Uterus (tissue), 4 donors: ENCODE data around the gene MYO16. TPM values are rescaled to one million over a fixed set of nuclear protein-coding genes. Genes with fewer than 3 reads are reported as not detected.

Experiments
- DNase-seq, 2 donors: peaks; one replicate each; pipeline ENCODE4 v3.0.0-alpha.2; 2019 to 2020
- H3K27ac ChIP-seq, 2 donors: fragments of 200-600 bp; sonication (generic); 1 replicate in 1 of 2; 2 replicates in 1 of 2; pipeline ENCODE4 v1.5.1; 2016 to 2018
- H3K27me3 ChIP-seq, 2 donors: fragments of 200-600 bp; sonication (generic); one replicate each; pipeline ENCODE4 v1.5.1; 2018 to 2019; ENCODE audit warnings: control low read depth in 1 of 2
- H3K36me3 ChIP-seq, 2 donors: fragments of 200-600 bp; sonication (generic); one replicate each; pipeline ENCODE4 v1.5.1; 2019; ENCODE audit warnings: control low read depth in 1 of 2
- H3K4me1 ChIP-seq, 2 donors: fragments of 200-600 bp; sonication (generic); one replicate each; pipeline ENCODE4 v1.5.1; 2018 to 2019; ENCODE audit warnings: control low read depth in 1 of 2
- H3K4me3 ChIP-seq, 2 donors: fragments of 200-600 bp; sonication (generic); 1 replicate in 1 of 2; 2 replicates in 1 of 2; pipeline ENCODE4 v1.5.1; 2018 to 2019; ENCODE audit warnings: mild to moderate bottlenecking in 1 of 2
- H3K9me3 ChIP-seq, 2 donors: fragments of 200-600 bp; sonication (generic); one replicate each; pipeline ENCODE4 v1.5.1; 2019; ENCODE audit warnings: control low read depth in 1 of 2
- POLR2A ChIP-seq, 2 donors: fragments of 450-650 bp; IDR thresholded peaks; one replicate each; pipeline ENCODE4 v1.6.1; 2016; ENCODE audit warnings: antibody characterized with exemption in 2 of 2, mild to moderate bottlenecking in 1 of 2, moderate library complexity in 1 of 2
- intact Hi-C: fragments of 100-400 bp; cut with DNase I; formaldehyde crosslinking; loops from one replicate; pipeline ENCODE4 v1.15.1; 2023; ENCODE audit warnings: low total_unique reads
- total RNA-seq, 4 donors: library from RNA; depleted of rRNA in 3 of 4; stranded (reverse); fragments of >200 nt in 3 of 4; gene quantifications; one replicate each; pipeline versions ENCODE4 v1.1.0 to v1.2.4, GENCODE V29; 2014 to 2023
- TF ChIP-seq, protein P1 (sequence below), 4 experiments: fragments of 200-600 bp in 2 of 4; fragments of 450-650 bp in 2 of 4; sonication (generic) in 2 of 4; IDR thresholded peaks; one replicate each; pipeline ENCODE4 v1.5.1; 2016 to 2019; ENCODE audit warnings: antibody characterized with exemption in 4 of 4, mild to moderate bottlenecking in 2 of 4, moderate library complexity in 1 of 4
- donor health status: DM: yes; HTN: yes; CAD: no.

The MYO16 gene
- total RNA-seq, 4 donors from 2014 or later: 0.35 to 0.88 TPM; not detected in 2

DNA sequence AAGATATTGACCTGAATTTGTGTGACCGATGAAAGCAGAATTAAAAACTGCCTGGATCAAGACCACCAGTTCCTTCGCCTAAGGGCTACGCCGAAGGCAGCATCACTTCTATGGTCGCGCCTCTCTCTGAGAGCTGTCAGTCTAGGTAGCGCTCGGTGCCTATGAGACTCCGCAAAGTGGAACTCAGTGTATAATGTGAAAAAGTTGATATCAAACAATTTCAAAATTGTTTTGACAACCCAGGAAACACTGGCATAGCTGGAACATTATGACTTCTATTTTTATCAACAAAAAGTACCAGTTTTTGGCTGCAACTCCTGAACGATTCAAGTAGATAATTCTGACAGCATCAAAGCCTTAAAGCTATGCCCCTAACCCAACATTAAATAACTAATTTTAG is 223.6 kb downstream of the MYO16 start:
- intact Hi-C loops: no loop called here
- no peaks in the 10 kb centered on the region for H3K4me1 ChIP-seq
- no peak for DNase-seq
- TF ChIP-seq, protein P1, sequence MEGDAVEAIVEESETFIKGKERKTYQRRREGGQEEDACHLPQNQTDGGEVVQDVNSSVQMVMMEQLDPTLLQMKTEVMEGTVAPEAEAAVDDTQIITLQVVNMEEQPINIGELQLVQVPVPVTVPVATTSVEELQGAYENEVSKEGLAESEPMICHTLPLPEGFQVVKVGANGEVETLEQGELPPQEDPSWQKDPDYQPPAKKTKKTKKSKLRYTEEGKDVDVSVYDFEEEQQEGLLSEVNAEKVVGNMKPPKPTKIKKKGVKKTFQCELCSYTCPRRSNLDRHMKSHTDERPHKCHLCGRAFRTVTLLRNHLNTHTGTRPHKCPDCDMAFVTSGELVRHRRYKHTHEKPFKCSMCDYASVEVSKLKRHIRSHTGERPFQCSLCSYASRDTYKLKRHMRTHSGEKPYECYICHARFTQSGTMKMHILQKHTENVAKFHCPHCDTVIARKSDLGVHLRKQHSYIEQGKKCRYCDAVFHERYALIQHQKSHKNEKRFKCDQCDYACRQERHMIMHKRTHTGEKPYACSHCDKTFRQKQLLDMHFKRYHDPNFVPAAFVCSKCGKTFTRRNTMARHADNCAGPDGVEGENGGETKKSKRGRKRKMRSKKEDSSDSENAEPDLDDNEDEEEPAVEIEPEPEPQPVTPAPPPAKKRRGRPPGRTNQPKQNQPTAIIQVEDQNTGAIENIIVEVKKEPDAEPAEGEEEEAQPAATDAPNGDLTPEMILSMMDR (IDR thresholded peaks at IDR 0.05): no peak
- TF ChIP-seq POLR2A (IDR thresholded peaks at IDR 0.05): no peak
- H3K27me3 ChIP-seq: no peaks in the 10 kb centered on the region
- H3K36me3 ChIP-seq: no peaks in the 10 kb centered on the region
- H3K27ac ChIP-seq: no peak overlapping the region
- H3K4me3 ChIP-seq: no peak overlapping the region
- no peaks in the 10 kb centered on the region for H3K9me3 ChIP-seq

DNA sequence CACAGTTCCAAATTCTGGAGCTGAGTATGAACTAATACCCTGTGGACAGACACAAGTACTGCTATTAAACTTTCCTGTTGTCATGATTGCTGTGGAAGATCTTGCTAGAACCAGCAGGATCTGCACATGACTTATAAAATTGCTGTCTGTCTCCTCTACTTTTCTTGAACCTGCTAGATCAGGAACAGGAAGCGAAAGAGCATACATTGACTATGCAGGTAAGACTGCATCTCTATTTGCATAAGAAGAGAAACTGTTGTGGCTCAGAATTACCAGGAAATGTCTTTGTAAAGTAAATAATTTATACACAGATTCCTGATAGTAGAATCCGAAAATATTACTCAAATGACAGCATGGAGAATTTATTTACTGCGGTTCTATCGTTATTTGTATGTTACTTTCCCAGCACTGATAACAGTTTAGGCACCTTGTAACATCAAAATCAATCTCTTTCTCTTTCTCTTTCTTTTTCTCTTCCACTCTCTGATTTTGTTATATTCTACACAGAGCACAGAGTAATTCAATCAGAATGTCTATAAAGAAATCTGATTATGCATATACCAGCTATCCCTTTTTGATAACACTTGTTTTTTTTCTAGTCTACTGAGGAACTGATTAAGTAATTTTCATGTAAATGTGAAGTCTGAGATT is 226.5 kb downstream of the MYO16 start:
- Histone ChIP-seq H3K27me3 (no peaks in the 10 kb centered on the region), H3K36me3 (no peaks in the 10 kb centered on the region), H3K4me1 (no peaks in the 10 kb centered on the region), H3K9me3 (no peaks in the 10 kb centered on the region), H3K4me3 (no peak overlapping the region), H3K27ac (no peak overlapping the region)
- TF ChIP-seq POLR2A (IDR thresholded peaks at IDR 0.05): no peak
- TF ChIP-seq, protein P1 (IDR thresholded peaks at IDR 0.05): no peak
- no peak for DNase-seq
- intact Hi-C loops: no loop called here

DNA sequence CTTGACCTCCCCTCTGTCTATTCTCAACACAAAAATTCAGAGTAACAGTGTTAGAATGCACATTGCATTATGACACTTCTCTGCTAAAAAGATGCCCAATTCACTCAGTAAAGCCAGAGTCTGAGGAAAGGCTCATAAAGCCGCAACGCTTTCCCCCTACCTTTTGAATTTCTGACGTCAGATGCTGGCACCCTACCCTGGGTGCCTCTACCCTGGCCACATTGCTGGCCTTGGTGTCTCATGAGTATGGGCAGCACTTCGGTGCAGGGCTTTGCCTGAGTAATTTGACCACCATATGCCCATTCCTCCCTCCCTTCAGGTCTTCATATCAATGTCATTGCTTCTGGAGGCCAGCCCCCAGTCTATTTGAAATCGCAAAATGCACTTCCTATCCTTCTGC is 229.3 kb downstream of the MYO16 start:
- H3K27me3 ChIP-seq: no peaks in the 10 kb centered on the region
- no peak for DNase-seq
- H3K4me3 ChIP-seq: no peak overlapping the region
- intact Hi-C loops: no loop called here
- H3K36me3 ChIP-seq: no peaks in the 10 kb centered on the region
- TF ChIP-seq, protein P1 (IDR thresholded peaks at IDR 0.05): no peak
- no peak for TF ChIP-seq POLR2A (IDR thresholded peaks at IDR 0.05)
- H3K27ac ChIP-seq: peak overlapping the region in 1 of 2 donors; percentile 11
- H3K4me1 ChIP-seq: no peaks in the 10 kb centered on the region
- H3K9me3 ChIP-seq: no peaks in the 10 kb centered on the region

DNA sequence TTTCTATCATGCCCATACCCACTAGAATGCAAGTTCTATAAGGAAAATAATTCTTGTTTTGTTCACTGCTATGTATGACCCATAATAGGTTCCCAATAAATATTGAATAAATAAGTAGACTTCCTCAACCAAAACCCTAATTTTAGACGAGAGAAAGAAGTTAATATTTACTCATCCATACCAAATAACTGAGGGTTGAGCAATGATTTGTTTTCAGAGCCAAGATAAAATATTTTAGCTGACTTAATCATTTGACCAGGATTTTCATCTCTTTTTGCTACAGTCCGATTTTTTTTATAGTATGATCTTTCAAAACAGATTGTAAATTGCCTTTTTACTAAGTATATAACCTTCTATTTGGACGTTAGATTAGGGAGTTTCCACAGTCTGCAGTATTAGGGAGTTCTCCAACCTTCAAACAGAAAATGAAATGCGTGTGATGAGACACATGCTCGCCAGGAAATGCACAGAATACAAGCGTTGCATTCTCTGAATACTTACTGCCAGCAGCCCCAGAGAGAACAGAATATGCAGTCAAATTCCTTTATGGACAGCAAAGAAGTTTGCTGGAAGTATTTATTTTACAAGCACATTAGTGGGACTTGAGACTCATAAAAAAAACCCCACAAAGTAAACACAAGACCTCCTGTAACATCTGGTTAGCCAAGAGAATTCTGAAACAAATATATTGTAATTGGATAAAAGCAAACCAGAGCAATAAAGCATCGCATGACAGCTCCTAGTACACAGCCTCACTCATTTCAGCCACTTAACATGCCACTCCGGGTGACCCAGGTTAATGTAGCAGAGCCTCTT is 230.0 kb downstream of the MYO16 start:
- no peak for TF ChIP-seq POLR2A (IDR thresholded peaks at IDR 0.05)
- TF ChIP-seq, protein P1 (IDR thresholded peaks at IDR 0.05): no peak
- no peak for DNase-seq
- intact Hi-C loops: no loop called here
- Histone ChIP-seq H3K4me1 (no peaks in the 10 kb centered on the region), H3K27me3 (no peaks in the 10 kb centered on the region), H3K36me3 (no peaks in the 10 kb centered on the region), H3K9me3 (no peaks in the 10 kb centered on the region), H3K4me3 (no peak overlapping the region), H3K27ac (no peak overlapping the region)

DNA sequence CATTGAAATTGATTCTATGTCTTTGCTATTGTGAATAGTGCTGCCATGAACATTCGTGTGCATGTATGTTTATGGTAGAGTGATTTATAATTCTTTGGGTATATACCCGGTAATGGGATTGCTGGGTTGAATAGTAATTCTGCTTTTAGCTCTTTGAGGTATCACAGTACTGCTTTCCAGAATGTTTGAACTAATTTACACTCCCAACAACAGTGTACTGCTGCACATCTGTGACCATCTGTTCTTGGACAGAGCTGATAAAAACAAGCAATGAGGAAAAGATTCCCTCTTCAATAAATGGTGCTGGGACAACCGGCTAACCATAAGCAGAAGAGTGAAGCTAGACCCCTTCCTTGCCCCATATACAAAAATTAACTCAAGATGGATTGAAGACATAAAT is 231.0 kb downstream of the MYO16 start:
- H3K4me3 ChIP-seq: no peak overlapping the region
- H3K4me1 ChIP-seq: no peaks in the 10 kb centered on the region
- DNase-seq: no peak
- H3K27ac ChIP-seq: no peak overlapping the region
- TF ChIP-seq, protein P1 (IDR thresholded peaks at IDR 0.05): no peak
- TF ChIP-seq POLR2A (IDR thresholded peaks at IDR 0.05): no peak
- no peaks in the 10 kb centered on the region for H3K36me3 ChIP-seq
- H3K9me3 ChIP-seq: no peaks in the 10 kb centered on the region
- intact Hi-C loops: no loop called here
- H3K27me3 ChIP-seq: no peaks in the 10 kb centered on the region
